Measurements from ENCODE around the gene ZRANB3. TPM values are rescaled to one million over a fixed set of nuclear protein-coding genes. Genes with fewer than 3 reads are reported as not detected.

ZRANB3 gene
- total and polyA plus RNA-seq, 2 donors (not counting 1 experiment from before 2014, with no cell fraction given): 4.8 to 7.4 TPM

DNA sequence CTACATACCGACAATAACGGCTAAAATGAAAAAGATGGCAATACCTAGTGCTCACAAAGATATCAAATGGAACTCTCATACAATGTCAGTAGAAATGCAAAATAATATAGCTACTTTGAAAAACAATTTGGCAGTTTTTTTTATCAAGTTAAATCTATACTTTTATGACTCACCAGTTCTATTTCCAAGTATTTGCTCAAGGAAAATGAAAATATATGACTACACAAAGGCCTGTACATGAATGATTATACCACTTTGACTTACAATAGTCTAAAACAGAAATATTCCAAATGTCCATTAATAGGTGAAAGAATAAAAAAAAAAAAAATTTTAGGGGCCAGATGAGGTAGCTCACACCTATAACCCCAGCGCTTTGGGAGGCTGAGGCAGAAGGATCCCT lies 219.8 kb downstream of the ZRANB3 start:
- H3K79me2 ChIP-seq (ENCODE audit: control insufficient read depth, insufficient read depth, low read length): no peaks in the 10 kb centered on the region
- H3K36me3 ChIP-seq (ENCODE audit: control insufficient read depth, insufficient read depth, low read length): no peaks in the 10 kb centered on the region
- no peak for DNase-seq (ENCODE audit: low read depth in 2 of 2)
- H3K4me2 ChIP-seq (ENCODE audit: extremely low read depth, insufficient read depth, low read length): no peak overlapping the region
- H3K9me3 ChIP-seq (ENCODE audit: control insufficient read depth, insufficient read depth, low read depth, low read length): no peaks in the 10 kb centered on the region
- H3K27ac ChIP-seq (ENCODE audit: insufficient read depth, low read length): no peak overlapping the region
- H2AFZ ChIP-seq (ENCODE audit: low read length): no peak overlapping the region
- no peak overlapping the region for H3K4me3 ChIP-seq (replicated peaks in 1 of 4; ENCODE audit: control extremely low read depth in 1 of 4, insufficient read depth in 1 of 4, low read depth in 3 of 4, low read length in 4 of 4)
- TF ChIP-seq, protein P1, sequence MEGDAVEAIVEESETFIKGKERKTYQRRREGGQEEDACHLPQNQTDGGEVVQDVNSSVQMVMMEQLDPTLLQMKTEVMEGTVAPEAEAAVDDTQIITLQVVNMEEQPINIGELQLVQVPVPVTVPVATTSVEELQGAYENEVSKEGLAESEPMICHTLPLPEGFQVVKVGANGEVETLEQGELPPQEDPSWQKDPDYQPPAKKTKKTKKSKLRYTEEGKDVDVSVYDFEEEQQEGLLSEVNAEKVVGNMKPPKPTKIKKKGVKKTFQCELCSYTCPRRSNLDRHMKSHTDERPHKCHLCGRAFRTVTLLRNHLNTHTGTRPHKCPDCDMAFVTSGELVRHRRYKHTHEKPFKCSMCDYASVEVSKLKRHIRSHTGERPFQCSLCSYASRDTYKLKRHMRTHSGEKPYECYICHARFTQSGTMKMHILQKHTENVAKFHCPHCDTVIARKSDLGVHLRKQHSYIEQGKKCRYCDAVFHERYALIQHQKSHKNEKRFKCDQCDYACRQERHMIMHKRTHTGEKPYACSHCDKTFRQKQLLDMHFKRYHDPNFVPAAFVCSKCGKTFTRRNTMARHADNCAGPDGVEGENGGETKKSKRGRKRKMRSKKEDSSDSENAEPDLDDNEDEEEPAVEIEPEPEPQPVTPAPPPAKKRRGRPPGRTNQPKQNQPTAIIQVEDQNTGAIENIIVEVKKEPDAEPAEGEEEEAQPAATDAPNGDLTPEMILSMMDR (conservative IDR thresholded peaks at IDR 0.05 in 1 of 2, IDR thresholded peaks at IDR 0.05 in 1 of 2; ENCODE audit: low read depth in 1 of 2, low read length in 2 of 2): no peak
- TF ChIP-seq EZH2 (IDR thresholded peaks at IDR 0.05; ENCODE audit: low read length, missing control alignments): no peak
- no peaks in the 10 kb centered on the region for H4K20me1 ChIP-seq (ENCODE audit: control insufficient read depth, extremely low read depth, insufficient read depth, low read length)
- H3K4me1 ChIP-seq (ENCODE audit: control insufficient read depth, extremely low read depth, insufficient read depth, low read length): no peaks in the 10 kb centered on the region
- no peaks in the 10 kb centered on the region for H3K27me3 ChIP-seq (ENCODE audit: control insufficient read depth, insufficient read depth, low read length)
- H3K9ac ChIP-seq (ENCODE audit: insufficient read depth, low read length): no peak overlapping the region

DNA sequence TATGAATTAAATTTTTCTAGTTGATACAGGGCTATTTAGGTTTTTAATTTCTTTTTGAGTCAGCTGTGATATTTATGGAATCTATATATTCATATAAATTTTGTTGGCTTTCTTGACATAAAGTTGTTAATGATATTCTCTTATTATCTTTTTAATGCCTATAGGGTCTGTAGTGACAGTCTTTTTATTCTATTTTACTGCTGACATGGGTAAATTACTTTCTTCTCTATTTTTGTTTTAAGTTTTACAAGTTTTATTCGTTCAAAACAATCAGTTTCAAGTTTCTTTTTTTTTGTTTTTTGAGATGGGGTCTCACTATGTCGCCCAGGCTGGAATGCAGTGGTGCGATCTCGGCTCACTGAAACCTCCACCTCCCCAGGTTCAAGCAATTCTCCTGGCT lies 226.3 kb downstream of the ZRANB3 start:
- DNase-seq (ENCODE audit: low read depth in 2 of 2): no peak
- Histone ChIP-seq H3K27me3 (ENCODE audit: control insufficient read depth, insufficient read depth, low read length) (no peaks in the 10 kb centered on the region), H3K4me2 (ENCODE audit: extremely low read depth, insufficient read depth, low read length) (no peak overlapping the region), H4K20me1 (ENCODE audit: control insufficient read depth, extremely low read depth, insufficient read depth, low read length) (no peaks in the 10 kb centered on the region), H3K4me3 (replicated peaks in 1 of 4; ENCODE audit: control extremely low read depth in 1 of 4, insufficient read depth in 1 of 4, low read depth in 3 of 4, low read length in 4 of 4) (no peak overlapping the region), H3K27ac (ENCODE audit: insufficient read depth, low read length) (no peak overlapping the region), H3K9me3 (ENCODE audit: control insufficient read depth, insufficient read depth, low read depth, low read length) (no peaks in the 10 kb centered on the region), H2AFZ (ENCODE audit: low read length) (no peak overlapping the region), H3K4me1 (ENCODE audit: control insufficient read depth, extremely low read depth, insufficient read depth, low read length) (no peaks in the 10 kb centered on the region), H3K36me3 (ENCODE audit: control insufficient read depth, insufficient read depth, low read length) (no peaks in the 10 kb centered on the region), H3K79me2 (ENCODE audit: control insufficient read depth, insufficient read depth, low read length) (no peaks in the 10 kb centered on the region), H3K9ac (ENCODE audit: insufficient read depth, low read length) (no peak overlapping the region)
- no peak for TF ChIP-seq EZH2 (IDR thresholded peaks at IDR 0.05; ENCODE audit: low read length, missing control alignments)
- TF ChIP-seq, protein P1 (conservative IDR thresholded peaks at IDR 0.05 in 1 of 2, IDR thresholded peaks at IDR 0.05 in 1 of 2; ENCODE audit: low read depth in 1 of 2, low read length in 2 of 2): no peak

DNA sequence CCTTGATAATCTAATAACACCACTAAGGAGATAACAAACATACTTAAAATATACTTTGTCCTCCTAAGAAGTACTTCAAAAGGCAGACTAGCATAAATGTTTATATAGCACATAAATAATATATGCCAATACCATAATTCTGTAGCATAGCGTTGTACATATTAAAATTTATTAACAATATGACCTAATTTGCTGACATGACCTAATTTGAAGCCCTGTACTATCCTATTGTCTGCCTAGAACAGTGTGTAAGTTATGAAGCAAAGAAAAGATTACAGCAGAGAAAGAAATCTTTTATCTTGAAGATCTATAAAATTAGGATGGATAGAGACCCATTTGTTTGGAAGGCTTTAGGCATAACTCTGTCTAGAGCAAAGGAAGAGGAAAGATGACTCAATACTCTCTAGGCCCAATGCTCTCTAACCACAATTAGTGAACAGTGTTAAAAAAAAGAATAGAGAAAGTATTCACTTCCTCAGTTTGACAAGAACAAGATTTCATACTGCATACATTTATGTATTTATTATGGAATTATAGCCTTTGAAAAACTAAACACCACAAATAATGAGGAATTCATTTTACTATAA lies 231.3 kb downstream of the ZRANB3 start:
- no peak overlapping the region for H3K4me3 ChIP-seq (replicated peaks in 1 of 4; ENCODE audit: control extremely low read depth in 1 of 4, insufficient read depth in 1 of 4, low read depth in 3 of 4, low read length in 4 of 4)
- H3K27me3 ChIP-seq (ENCODE audit: control insufficient read depth, insufficient read depth, low read length): no peaks in the 10 kb centered on the region
- TF ChIP-seq, protein P1 (conservative IDR thresholded peaks at IDR 0.05 in 1 of 2, IDR thresholded peaks at IDR 0.05 in 1 of 2; ENCODE audit: low read depth in 1 of 2, low read length in 2 of 2): no peak
- TF ChIP-seq EZH2 (IDR thresholded peaks at IDR 0.05; ENCODE audit: low read length, missing control alignments): no peak
- H3K27ac ChIP-seq (ENCODE audit: insufficient read depth, low read length): no peak overlapping the region
- H3K9ac ChIP-seq (ENCODE audit: insufficient read depth, low read length): no peak overlapping the region
- no peaks in the 10 kb centered on the region for H4K20me1 ChIP-seq (ENCODE audit: control insufficient read depth, extremely low read depth, insufficient read depth, low read length)
- H3K79me2 ChIP-seq (ENCODE audit: control insufficient read depth, insufficient read depth, low read length): no peaks in the 10 kb centered on the region
- no peak overlapping the region for H3K4me2 ChIP-seq (ENCODE audit: extremely low read depth, insufficient read depth, low read length)
- no peak overlapping the region for H2AFZ ChIP-seq (ENCODE audit: low read length)
- no peaks in the 10 kb centered on the region for H3K9me3 ChIP-seq (ENCODE audit: control insufficient read depth, insufficient read depth, low read depth, low read length)
- DNase-seq (ENCODE audit: low read depth in 2 of 2): peak; percentile 17 to 59
- no peaks in the 10 kb centered on the region for H3K36me3 ChIP-seq (ENCODE audit: control insufficient read depth, insufficient read depth, low read length)
- H3K4me1 ChIP-seq (ENCODE audit: control insufficient read depth, extremely low read depth, insufficient read depth, low read length): no peaks in the 10 kb centered on the region
